ENCODE results near the gene ARHGAP36.

GRCh38 chrX:131067216-131067615 is 9.1 kb downstream of the ARHGAP36 start:
- TF ChIP-seq CTCF (IDR thresholded peaks at IDR 0.05) (no peak), POLR2AphosphoS5 (IDR thresholded peaks at IDR 0.05; ENCODE audit: low read depth, low read length) (no peak), TCF7L2 (IDR thresholded peaks at IDR 0.05; ENCODE audit: low read depth, low read length) (no peak)
